Measurements from ENCODE around the gene C6orf58. TPM values are rescaled to one million over a fixed set of nuclear protein-coding genes. Genes with fewer than 3 reads are reported as not detected.

Gene C6orf58
- total RNA-seq, result not detected
- long read RNA-seq, result 0 reads

DNA sequence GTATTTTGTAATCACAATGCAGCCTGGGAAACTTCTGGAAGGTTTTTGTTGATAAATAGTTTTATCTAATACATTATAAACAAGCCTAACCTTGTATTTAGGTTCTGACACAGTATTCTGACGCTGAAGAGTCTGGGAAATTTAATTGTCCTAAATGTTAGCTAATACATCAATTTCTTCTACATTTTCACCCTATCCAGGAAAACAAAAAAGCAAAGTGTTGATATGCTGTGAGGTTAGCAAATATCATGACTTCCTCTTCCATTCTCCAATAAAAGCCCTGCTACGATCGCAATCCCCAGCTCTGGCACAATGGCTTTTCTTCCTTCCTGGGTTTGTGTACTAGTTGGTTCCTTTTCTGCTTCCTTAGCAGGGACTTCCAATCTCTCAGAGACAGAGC lies at the start of gene C6orf58:
Gene C6orf58 (plus strand): TSS at position 301 of the 400 bp plus-strand sequence. CDS start 12 bp downstream, at position 313.
- intact Hi-C loops (cut with DNase I), result no loop called here
- no peaks in the 10 kb centered on the region for H3K27me3 ChIP-seq
- H3K27ac ChIP-seq, result no peak within 1 kb of the TSS
- 38% methylated on average over 3 of the region's 3 CpGs for WGBS (ENCODE audit: insufficient coverage, low coverage, low lambda C conversion rate, missing lambda C conversion rate)
- TF ChIP-seq POLR2A (IDR thresholded peaks at IDR 0.05) (no peak), CTCF (IDR thresholded peaks at IDR 0.05) (no peak)
- H3K9me3 ChIP-seq, result no peaks in the 10 kb centered on the region
- DNase-seq (no peak), ATAC-seq (no peak)
- H3K36me3 ChIP-seq, result no peaks in the 10 kb centered on the region
- H3K4me3 ChIP-seq, result no peak within 1 kb of the TSS
- no peaks in the 10 kb centered on the region for H3K4me1 ChIP-seq

DNA sequence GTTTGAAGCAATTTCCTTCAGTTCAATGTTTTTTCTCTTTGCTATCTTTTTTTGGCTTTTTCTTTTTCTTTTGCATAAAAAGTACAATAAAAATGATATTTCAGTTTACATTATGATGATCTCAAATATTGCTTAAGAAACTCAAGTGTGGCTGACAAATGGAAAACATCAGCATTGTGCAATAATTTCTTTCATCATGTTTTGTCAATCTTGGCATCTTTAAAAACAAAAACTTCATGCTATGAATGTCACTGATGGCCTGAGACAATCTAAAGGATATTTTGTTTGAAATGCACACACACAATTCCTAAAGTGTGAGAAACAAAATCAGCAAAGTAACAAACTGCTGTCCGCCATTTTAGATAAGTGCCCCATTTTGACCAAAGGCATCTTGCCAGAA lies 44.0 kb upstream of the C6orf58 start:
- Histone ChIP-seq H3K9me3 (no peaks in the 10 kb centered on the region), H3K4me1 (no peaks in the 10 kb centered on the region), H3K27ac (no peak overlapping the region), H3K27me3 (no peaks in the 10 kb centered on the region), H3K4me3 (no peak overlapping the region), H3K36me3 (no peaks in the 10 kb centered on the region)
- DNase-seq (no peak), ATAC-seq (no peak)
- TF ChIP-seq CTCF (IDR thresholded peaks at IDR 0.05), result no peak
- TF ChIP-seq POLR2A (IDR thresholded peaks at IDR 0.05), result no peak
- intact Hi-C loops (cut with DNase I), result no loop called here
- WGBS (ENCODE audit: insufficient coverage, low coverage, low lambda C conversion rate, missing lambda C conversion rate), result 92% methylated on average over 1 of the region's 1 CpG

- TF ChIP-seq POLR2A (IDR thresholded peaks at IDR 0.05) (no peak), CTCF (IDR thresholded peaks at IDR 0.05) (no peak)
- Histone ChIP-seq H3K9me3 (no peaks in the 10 kb centered on the region), H3K27me3 (no peaks in the 10 kb centered on the region), H3K27ac (no peak overlapping the region), H3K4me1 (no peaks in the 10 kb centered on the region), H3K4me3 (no peak overlapping the region), H3K36me3 (no peaks in the 10 kb centered on the region)
- no peak for DNase-seq
- intact Hi-C loops (cut with DNase I), result no loop called here
- ATAC-seq, result no peak
- WGBS (ENCODE audit: insufficient coverage, low coverage, low lambda C conversion rate, missing lambda C conversion rate), result 40% methylated on average over 3 of the region's 3 CpGs
Measured at GRCh38 chr6:127533736-127534135, 43.2 kb upstream of the C6orf58 start.

GRCh38 chr6:127538750-127539264 lies 38.2 kb upstream of the C6orf58 start:
- no peak overlapping the region for H3K4me3 ChIP-seq
- intact Hi-C loops (cut with DNase I), result no loop called here
- no peaks in the 10 kb centered on the region for H3K36me3 ChIP-seq
- H3K4me1 ChIP-seq, result no peaks in the 10 kb centered on the region
- WGBS (ENCODE audit: insufficient coverage, low coverage, low lambda C conversion rate, missing lambda C conversion rate), result 25% methylated on average over 1 of the region's 2 CpGs
- TF ChIP-seq POLR2A (IDR thresholded peaks at IDR 0.05) (no peak), CTCF (IDR thresholded peaks at IDR 0.05) (no peak)
- no peaks in the 10 kb centered on the region for H3K9me3 ChIP-seq
- no peak overlapping the region for H3K27ac ChIP-seq
- DNase-seq (no peak), ATAC-seq (peak in 1 of 4 donors; percentile 19)
- H3K27me3 ChIP-seq, result no peaks in the 10 kb centered on the region

GRCh38 chr6:127539272-127539671 lies 37.7 kb upstream of the C6orf58 start:
- no peaks in the 10 kb centered on the region for H3K27me3 ChIP-seq
- H3K4me1 ChIP-seq, result no peaks in the 10 kb centered on the region
- intact Hi-C loops (cut with DNase I), result no loop called here
- H3K4me3 ChIP-seq, result no peak overlapping the region
- H3K9me3 ChIP-seq, result no peaks in the 10 kb centered on the region
- WGBS (ENCODE audit: insufficient coverage, low coverage, low lambda C conversion rate, missing lambda C conversion rate), result 29% methylated on average over 2 of the region's 2 CpGs
- no peak for DNase-seq
- no peaks in the 10 kb centered on the region for H3K36me3 ChIP-seq
- no peak overlapping the region for H3K27ac ChIP-seq
- peak in 1 of 4 donors; percentile 78 for ATAC-seq
- TF ChIP-seq CTCF (IDR thresholded peaks at IDR 0.05) (peak; percentile 35 to 58 (median 41)), POLR2A (IDR thresholded peaks at IDR 0.05) (no peak)

Measured in right lobe of liver (tissue), 6 donors.